HepG2 (cell line): Measurements from ENCODE around the gene TRIM31. TPM values are rescaled to one million over a fixed set of nuclear protein-coding genes. Genes with fewer than 3 reads are reported as not detected.

ENCODE experiments used
- CTCF ChIP-seq: sonication (generic); formaldehyde crosslinking; IDR thresholded peaks from 2 replicates; pipeline ENCODE4 v1.5.0; 2020; ENCODE audit warnings: mild to moderate bottlenecking, missing genetic modification reagents, moderate library complexity
- ESRRA ChIP-seq: sonication (generic); formaldehyde crosslinking; IDR thresholded peaks from 2 replicates; pipeline ENCODE4 v1.5.1; 2020; ENCODE audit warnings: mild to moderate bottlenecking, low read depth, missing genetic modification reagents
- FOXK2 ChIP-seq: fragments of 450-650 bp; IDR thresholded peaks from 2 replicates; pipeline ENCODE4 v1.6.1; 2016
- HDAC2 ChIP-seq: sonication (generic); formaldehyde crosslinking; IDR thresholded peaks from 2 replicates; pipeline ENCODE4 v1.4.0; 2020; ENCODE audit warnings: missing genetic modification reagents
- KLF13 ChIP-seq: sonication (generic); formaldehyde crosslinking; IDR thresholded peaks from 2 replicates; pipeline ENCODE4 v1.4.0; 2020; ENCODE audit warnings: mild to moderate bottlenecking, missing genetic modification reagents
- NCOR1 ChIP-seq: fragments of 200-600 bp; sonication (generic); IDR thresholded peaks from 2 replicates; pipeline ENCODE4 v1.7.0; 2017; ENCODE audit warnings: antibody characterized with exemption, low read length, borderline replicate concordance
- PRDM10 ChIP-seq: sonication (generic); formaldehyde crosslinking; IDR thresholded peaks from 2 replicates; pipeline ENCODE4 v1.4.0; 2020; ENCODE audit warnings: low read depth, missing genetic modification reagents
- RELA ChIP-seq: sonication (generic); formaldehyde crosslinking; IDR thresholded peaks from 2 replicates; pipeline ENCODE4 v1.4.0; 2020; ENCODE audit warnings: missing genetic modification reagents
- RERE ChIP-seq: IDR thresholded peaks from 2 replicates; pipeline ENCODE4 v1.6.1; 2016; ENCODE audit warnings: low read depth, missing genetic modification reagents, missing compliant biosample characterization
- STAT6 ChIP-seq: sonication (generic); formaldehyde crosslinking; IDR thresholded peaks from 2 replicates; pipeline ENCODE4 v1.4.0; 2020; ENCODE audit warnings: missing genetic modification reagents, mild to moderate bottlenecking, borderline replicate concordance
- ZGPAT ChIP-seq: IDR thresholded peaks from 2 replicates; pipeline ENCODE4 v1.6.1; 2016; ENCODE audit warnings: mild to moderate bottlenecking
- ZNF256 ChIP-seq: sonication (generic); formaldehyde crosslinking; conservative IDR thresholded peaks from 2 replicates; pipeline ENCODE4 v1.4.0; 2020; ENCODE audit warnings: missing genetic modification reagents
- ZNF644 ChIP-seq: IDR thresholded peaks from 2 replicates; pipeline ENCODE4 v1.6.1; 2016; ENCODE audit warnings: low read depth
- polyA plus RNA-seq, 8 experiments: library from polyadenylated mRNA; depleted of rRNA in 3 of 8; stranded (reverse) in 7 of 8; unstranded in 1 of 8; fragments of >200 nt; fragmentation: Illumina TruSeq in 4 of 8; extraction: Trizol in 4 of 8; gene quantifications; 2 replicates each; pipeline versions ENCODE4 v1.2.1 to v1.2.3, GENCODE V29; 2011 to 2016; ENCODE audit warnings: low read depth in 4 of 8, missing spikeins in 1 of 8, mixed read lengths in 1 of 8; ENCODE audit not compliant: insufficient read depth in 1 of 8
- total RNA-seq, 5 experiments: library from RNA; depleted of rRNA; stranded (reverse); fragments of >200 nt; fragmentation: Illumina TruSeq; extraction: Trizol; gene quantifications; 2 replicates each; pipeline ENCODE4 v1.2.3, GENCODE V29; 2016; ENCODE audit warnings: low read depth in 1 of 5

Gene TRIM31
- total and polyA plus RNA-seq, 2 of the 13 experiments (the other 11 are each of a cell fraction or from before 2014, with no cell fraction given) = 0.13 to 0.51 TPM

- TF ChIP-seq RERE (CRISPR knock-in tag) (no peak), RELA (CRISPR knock-in tag) (no peak), ZGPAT (CRISPR knock-in tag) (no peak), HDAC2 (CRISPR knock-in tag) (no peak), ZNF256 (CRISPR knock-in tag) (no peak), FOXK2 (no peak), PRDM10 (CRISPR knock-in tag) (no peak), ESRRA (CRISPR knock-in tag) (no peak), KLF13 (CRISPR knock-in tag) (no peak), STAT6 (CRISPR knock-in tag) (no peak), ZNF644 (CRISPR knock-in tag) (no peak), NCOR1 (no peak), CTCF (peak; percentile 90)
These were observed 36.8 kb downstream of the TRIM31 start (continued) for GRCh38 chr6:30075790-30076732.
